Measurements from ENCODE around the gene GSG1L. TPM values are rescaled to one million over a fixed set of nuclear protein-coding genes. Genes with fewer than 3 reads are reported as not detected.

The GSG1L gene
- total and polyA plus RNA-seq, 2 experiments from 2014 or later: not detected

- TF ChIP-seq EZH2phosphoT487 (IDR thresholded peaks at IDR 0.05; ENCODE audit: low read depth, severe bottlenecking, unreplicated experiment) (no peak), EZH2 (IDR thresholded peaks at IDR 0.05; ENCODE audit: borderline replicate concordance) (no peak)
- TF ChIP-seq, protein P1, sequence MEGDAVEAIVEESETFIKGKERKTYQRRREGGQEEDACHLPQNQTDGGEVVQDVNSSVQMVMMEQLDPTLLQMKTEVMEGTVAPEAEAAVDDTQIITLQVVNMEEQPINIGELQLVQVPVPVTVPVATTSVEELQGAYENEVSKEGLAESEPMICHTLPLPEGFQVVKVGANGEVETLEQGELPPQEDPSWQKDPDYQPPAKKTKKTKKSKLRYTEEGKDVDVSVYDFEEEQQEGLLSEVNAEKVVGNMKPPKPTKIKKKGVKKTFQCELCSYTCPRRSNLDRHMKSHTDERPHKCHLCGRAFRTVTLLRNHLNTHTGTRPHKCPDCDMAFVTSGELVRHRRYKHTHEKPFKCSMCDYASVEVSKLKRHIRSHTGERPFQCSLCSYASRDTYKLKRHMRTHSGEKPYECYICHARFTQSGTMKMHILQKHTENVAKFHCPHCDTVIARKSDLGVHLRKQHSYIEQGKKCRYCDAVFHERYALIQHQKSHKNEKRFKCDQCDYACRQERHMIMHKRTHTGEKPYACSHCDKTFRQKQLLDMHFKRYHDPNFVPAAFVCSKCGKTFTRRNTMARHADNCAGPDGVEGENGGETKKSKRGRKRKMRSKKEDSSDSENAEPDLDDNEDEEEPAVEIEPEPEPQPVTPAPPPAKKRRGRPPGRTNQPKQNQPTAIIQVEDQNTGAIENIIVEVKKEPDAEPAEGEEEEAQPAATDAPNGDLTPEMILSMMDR (IDR thresholded peaks at IDR 0.05; ENCODE audit: poor library complexity): no peak
- Histone ChIP-seq H4K20me1 (ENCODE audit: insufficient read depth, poor library complexity, severe bottlenecking) (no peaks in the 10 kb centered on the region), H3K9me3 (ENCODE audit: low read depth) (no peaks in the 10 kb centered on the region), H2AFZ (no peak overlapping the region), H3K27ac (no peak overlapping the region), H3K4me2 (no peak overlapping the region), H3K79me2 (no peaks in the 10 kb centered on the region), H3K4me3 (no peak overlapping the region), H3K27me3 (no peaks in the 10 kb centered on the region), H3K36me3 (replicated peaks; ENCODE audit: insufficient read depth, low read depth) (no peaks in the 10 kb centered on the region), H3K9me2 (replicated peaks; ENCODE audit: insufficient read depth) (no peaks in the 10 kb centered on the region), H3K4me1 (ENCODE audit: insufficient read depth) (no peaks in the 10 kb centered on the region)
- DNase-seq (ENCODE audit: low spot score): no peak
- 83% methylated on average over 17 of the region's 18 CpGs for WGBS (ENCODE audit: low lambda C conversion rate, missing lambda C conversion rate)
Observed at GRCh38 chr16:27840311-27841060, 223.0 kb downstream of the GSG1L start.

- Histone ChIP-seq H3K4me1 (ENCODE audit: insufficient read depth) (no peaks in the 10 kb centered on the region), H3K79me2 (no peaks in the 10 kb centered on the region), H3K4me2 (no peak overlapping the region), H3K4me3 (no peak overlapping the region), H3K9me2 (replicated peaks; ENCODE audit: insufficient read depth) (no peaks in the 10 kb centered on the region), H3K9me3 (ENCODE audit: low read depth) (no peaks in the 10 kb centered on the region), H2AFZ (no peak overlapping the region), H3K27me3 (no peaks in the 10 kb centered on the region), H4K20me1 (ENCODE audit: insufficient read depth, poor library complexity, severe bottlenecking) (no peaks in the 10 kb centered on the region), H3K36me3 (replicated peaks; ENCODE audit: insufficient read depth, low read depth) (no peaks in the 10 kb centered on the region), H3K27ac (no peak overlapping the region)
- TF ChIP-seq, protein P1 (IDR thresholded peaks at IDR 0.05; ENCODE audit: poor library complexity): no peak
- TF ChIP-seq EZH2phosphoT487 (IDR thresholded peaks at IDR 0.05; ENCODE audit: low read depth, severe bottlenecking, unreplicated experiment) (no peak), EZH2 (IDR thresholded peaks at IDR 0.05; ENCODE audit: borderline replicate concordance) (no peak)
- DNase-seq (ENCODE audit: low spot score): no peak
- WGBS (ENCODE audit: low lambda C conversion rate, missing lambda C conversion rate): 76% methylated on average over 2 of the region's 2 CpGs
Observed at GRCh38 chr16:27839419-27839818, 224.1 kb downstream of the GSG1L start.

DNA sequence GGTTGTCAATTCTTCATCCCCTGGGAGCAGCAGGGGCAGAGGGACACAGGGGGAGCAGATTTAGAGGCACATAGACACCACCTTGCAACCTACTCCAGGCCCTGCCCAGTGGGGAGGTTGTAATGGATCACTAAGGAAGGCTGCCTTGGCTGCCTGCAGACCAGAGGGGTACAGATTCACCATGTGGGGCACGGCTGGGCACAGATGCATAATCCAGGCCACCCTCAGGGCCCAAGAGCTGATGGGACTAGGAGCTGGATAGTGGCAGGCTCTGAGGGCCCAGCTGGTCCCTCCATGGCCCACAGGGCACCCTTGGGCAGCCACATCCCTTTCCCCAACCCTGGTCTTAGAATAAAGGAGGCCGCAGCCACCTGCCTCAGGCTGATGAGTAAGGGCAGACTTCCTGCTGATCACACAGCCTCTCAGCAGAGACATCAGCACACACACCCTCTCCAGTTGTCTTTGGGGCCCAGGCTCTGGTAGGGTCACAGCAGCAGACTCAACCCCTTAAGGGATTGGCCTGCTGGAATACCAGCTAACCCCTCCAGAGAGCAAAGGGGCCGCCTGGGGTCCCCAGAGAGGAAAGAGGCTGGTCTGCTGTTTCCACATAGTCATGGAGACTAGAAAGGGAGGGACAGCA is 224.9 kb downstream of the GSG1L start:
- H3K27me3 ChIP-seq: no peaks in the 10 kb centered on the region
- no peaks in the 10 kb centered on the region for H3K9me2 ChIP-seq (replicated peaks; ENCODE audit: insufficient read depth)
- no peak overlapping the region for H3K4me2 ChIP-seq
- no peak for DNase-seq (ENCODE audit: low spot score)
- H3K4me1 ChIP-seq (ENCODE audit: insufficient read depth): no peaks in the 10 kb centered on the region
- no peak overlapping the region for H3K27ac ChIP-seq
- H3K4me3 ChIP-seq: no peak overlapping the region
- no peak overlapping the region for H2AFZ ChIP-seq
- H3K79me2 ChIP-seq: no peaks in the 10 kb centered on the region
- TF ChIP-seq EZH2phosphoT487 (IDR thresholded peaks at IDR 0.05; ENCODE audit: low read depth, severe bottlenecking, unreplicated experiment) (no peak), EZH2 (IDR thresholded peaks at IDR 0.05; ENCODE audit: borderline replicate concordance) (no peak)
- TF ChIP-seq, protein P1 (IDR thresholded peaks at IDR 0.05; ENCODE audit: poor library complexity): no peak
- no peaks in the 10 kb centered on the region for H3K9me3 ChIP-seq (ENCODE audit: low read depth)
- WGBS (ENCODE audit: low lambda C conversion rate, missing lambda C conversion rate): 82% methylated on average over 3 of the region's 3 CpGs
- H3K36me3 ChIP-seq (replicated peaks; ENCODE audit: insufficient read depth, low read depth): no peaks in the 10 kb centered on the region
- H4K20me1 ChIP-seq (ENCODE audit: insufficient read depth, poor library complexity, severe bottlenecking): no peaks in the 10 kb centered on the region
